ENCODE results near the gene LCN1. TPM values are rescaled to one million over a fixed set of nuclear protein-coding genes. Genes with fewer than 3 reads are reported as not detected.
A peak's percentile ranks its signal among the peaks of the same experiment; 100 is the strongest.

Gene LCN1
- total RNA-seq, 1 donor from 2014 or later = not detected

GRCh38 chr9:135480940-135481310, 40.3 kb upstream of the LCN1 start:
- no peak overlapping the region for H3K27ac Mint-ChIP-seq
- H3K27ac ChIP-seq = no peak overlapping the region
- peaks cover 24% of the 10 kb centered on the region for H3K4me1 Mint-ChIP-seq

GRCh38 chr9:135482015-135482754, 39.1 kb upstream of the LCN1 start:
- H3K4me3 ChIP-seq = no peak overlapping the region
- peaks cover 20% of the 10 kb centered on the region for H3K4me1 Mint-ChIP-seq

More at GRCh38 chr9:135480940-135481310, 40.3 kb upstream of the LCN1 start:
- Mint-ChIP-seq H3K4me3 (peak overlapping the region; percentile 85), H3K36me3 (peaks cover 11% of the 10 kb centered on the region), H3K27me3 (ENCODE audit: insufficient read depth, low read depth) (peaks cover 10% of the 10 kb centered on the region), H3K9me3 (no peaks in the 10 kb centered on the region)
- peaks cover 20% of the 10 kb centered on the region for H3F3A ChIP-seq (ENCODE audit: low read depth)
- peaks cover 38% of the 10 kb centered on the region for H3K79me2 ChIP-seq (ENCODE audit: low read depth)
- H2AFZ ChIP-seq (replicated peaks) = no peak overlapping the region
- H3K27me3 ChIP-seq = no peaks in the 10 kb centered on the region
- DNase-seq (ENCODE audit: low spot score) = no peak
- H3K4me2 ChIP-seq = peak overlapping the region; percentile 95
- peaks cover 31% of the 10 kb centered on the region for H4K20me1 ChIP-seq (ENCODE audit: low read depth)
- H3K4me3 ChIP-seq = peak overlapping the region; percentile 93
- peaks cover 9% of the 10 kb centered on the region for H3K4me1 ChIP-seq
- H3K9ac ChIP-seq = peak overlapping the region; percentile 76
- no peak for TF ChIP-seq EZH2phosphoT487 (IDR thresholded peaks at IDR 0.05)
- no peaks in the 10 kb centered on the region for H3K36me3 ChIP-seq
- H3K9me3 ChIP-seq (ENCODE audit: low read depth) = no peaks in the 10 kb centered on the region

GRCh38 chr9:135484460-135485277, 36.6 kb upstream of the LCN1 start:
- peaks cover 8% of the 10 kb centered on the region for H3K4me1 Mint-ChIP-seq
- TF ChIP-seq CTCF (IDR thresholded peaks at IDR 0.05) = no peak
- TF ChIP-seq EZH2 (IDR thresholded peaks at IDR 0.05) = no peak
- TF ChIP-seq EZH2phosphoT487 (IDR thresholded peaks at IDR 0.05) = no peak
- H3K27ac Mint-ChIP-seq = no peak overlapping the region
- Histone ChIP-seq H4K20me1 (ENCODE audit: low read depth) (peaks cover 40% of the 10 kb centered on the region), H3F3A (ENCODE audit: low read depth) (peaks cover 5% of the 10 kb centered on the region), H3K9ac (no peak overlapping the region), H3K4me3 (no peak overlapping the region), H3K27me3 (no peaks in the 10 kb centered on the region), H3K4me2 (no peak overlapping the region), H3K27ac (no peak overlapping the region), H2AFZ (replicated peaks) (no peak overlapping the region), H3K4me1 (peaks cover 9% of the 10 kb centered on the region), H3K36me3 (no peaks in the 10 kb centered on the region), H3K9me3 (ENCODE audit: low read depth) (no peaks in the 10 kb centered on the region), H3K79me2 (ENCODE audit: low read depth) (peaks cover 38% of the 10 kb centered on the region)
- peaks cover 2% of the 10 kb centered on the region for H3K27me3 Mint-ChIP-seq (ENCODE audit: insufficient read depth, low read depth)
- no peak overlapping the region for H3K4me3 Mint-ChIP-seq
- no peak for DNase-seq (ENCODE audit: low spot score)
- peaks cover 14% of the 10 kb centered on the region for H3K36me3 Mint-ChIP-seq
- H3K9me3 Mint-ChIP-seq = no peaks in the 10 kb centered on the region

More at GRCh38 chr9:135482015-135482754, 39.1 kb upstream of the LCN1 start:
- peaks cover 9% of the 10 kb centered on the region for H3K4me1 ChIP-seq
- Mint-ChIP-seq H3K9me3 (no peaks in the 10 kb centered on the region), H3K27ac (no peak overlapping the region), H3K27me3 (ENCODE audit: insufficient read depth, low read depth) (peaks cover 8% of the 10 kb centered on the region), H3K4me3 (peak overlapping the region; percentile 49), H3K36me3 (peaks cover 11% of the 10 kb centered on the region)
- DNase-seq (ENCODE audit: low spot score) = no peak
- no peak overlapping the region for H3K27ac ChIP-seq
- peaks cover 39% of the 10 kb centered on the region for H4K20me1 ChIP-seq (ENCODE audit: low read depth)
- no peaks in the 10 kb centered on the region for H3K9me3 ChIP-seq (ENCODE audit: low read depth)
- H3K36me3 ChIP-seq = no peaks in the 10 kb centered on the region
- H3K27me3 ChIP-seq = no peaks in the 10 kb centered on the region
- TF ChIP-seq CTCF (IDR thresholded peaks at IDR 0.05) = no peak
- TF ChIP-seq EZH2 (IDR thresholded peaks at IDR 0.05) = no peak
- TF ChIP-seq EZH2phosphoT487 (IDR thresholded peaks at IDR 0.05) = no peak
- peaks cover 38% of the 10 kb centered on the region for H3K79me2 ChIP-seq (ENCODE audit: low read depth)
- H3K9ac ChIP-seq = no peak overlapping the region
- H3K4me2 ChIP-seq = peak overlapping the region; percentile 14
- no peak overlapping the region for H2AFZ ChIP-seq (replicated peaks)
- peaks cover 20% of the 10 kb centered on the region for H3F3A ChIP-seq (ENCODE audit: low read depth)

Data from neural progenitor cell (in vitro differentiated cells).